Nephron (organoid): ENCODE measurements around the gene RELL2.

ENCODE experiments used
- H3K27ac Mint-ChIP-seq, 3 experiments: 2 replicates each; pipeline ENCODE4 v1.8.0; 2020; ENCODE audit warnings: mixed read lengths in 3 of 3, mild to moderate bottlenecking in 2 of 3, moderate library complexity in 1 of 3
- H3K27me3 Mint-ChIP-seq: 2 replicates; pipeline ENCODE4 v1.8.0; 2021; ENCODE audit warnings: low read depth, mild to moderate bottlenecking, moderate library complexity, mixed read lengths
- H3K36me3 Mint-ChIP-seq: 2 replicates; pipeline ENCODE4 v1.8.0; 2020; ENCODE audit warnings: low read depth, mixed read lengths
- H3K4me1 Mint-ChIP-seq: 2 replicates; pipeline ENCODE4 v1.8.0; 2020; ENCODE audit warnings: mixed read lengths
- H3K4me3 Mint-ChIP-seq, 3 experiments: 2 replicates each; pipeline ENCODE4 v1.8.0; 2020; ENCODE audit warnings: mild to moderate bottlenecking in 3 of 3, mixed read lengths in 3 of 3, moderate library complexity in 2 of 3
- H3K9me3 Mint-ChIP-seq: 2 replicates; pipeline ENCODE4 v1.8.0; 2020; ENCODE audit warnings: mixed read lengths
- TF ChIP-seq, protein P1 (sequence below), 3 experiments: fragments of 200-600 bp; sonication (generic); IDR thresholded peaks; one replicate each; pipeline ENCODE4 v1.5.0; 2021; ENCODE audit warnings: antibody characterized with exemption in 3 of 3; ENCODE audit not compliant: unreplicated experiment in 3 of 3

Gene RELL2

GRCh38 chr5:141598391-141599345 lies 38.1 kb upstream of the RELL2 start:
- H3K27me3 Mint-ChIP-seq, result no peaks in the 10 kb centered on the region
- peaks cover 4% of the 10 kb centered on the region for H3K36me3 Mint-ChIP-seq
- H3K4me1 Mint-ChIP-seq, result no peaks in the 10 kb centered on the region
- no peak overlapping the region for H3K27ac Mint-ChIP-seq
- peaks cover 2% of the 10 kb centered on the region for H3K9me3 Mint-ChIP-seq
- no peak overlapping the region for H3K4me3 Mint-ChIP-seq
- TF ChIP-seq, protein P1, sequence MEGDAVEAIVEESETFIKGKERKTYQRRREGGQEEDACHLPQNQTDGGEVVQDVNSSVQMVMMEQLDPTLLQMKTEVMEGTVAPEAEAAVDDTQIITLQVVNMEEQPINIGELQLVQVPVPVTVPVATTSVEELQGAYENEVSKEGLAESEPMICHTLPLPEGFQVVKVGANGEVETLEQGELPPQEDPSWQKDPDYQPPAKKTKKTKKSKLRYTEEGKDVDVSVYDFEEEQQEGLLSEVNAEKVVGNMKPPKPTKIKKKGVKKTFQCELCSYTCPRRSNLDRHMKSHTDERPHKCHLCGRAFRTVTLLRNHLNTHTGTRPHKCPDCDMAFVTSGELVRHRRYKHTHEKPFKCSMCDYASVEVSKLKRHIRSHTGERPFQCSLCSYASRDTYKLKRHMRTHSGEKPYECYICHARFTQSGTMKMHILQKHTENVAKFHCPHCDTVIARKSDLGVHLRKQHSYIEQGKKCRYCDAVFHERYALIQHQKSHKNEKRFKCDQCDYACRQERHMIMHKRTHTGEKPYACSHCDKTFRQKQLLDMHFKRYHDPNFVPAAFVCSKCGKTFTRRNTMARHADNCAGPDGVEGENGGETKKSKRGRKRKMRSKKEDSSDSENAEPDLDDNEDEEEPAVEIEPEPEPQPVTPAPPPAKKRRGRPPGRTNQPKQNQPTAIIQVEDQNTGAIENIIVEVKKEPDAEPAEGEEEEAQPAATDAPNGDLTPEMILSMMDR (IDR thresholded peaks at IDR 0.05; ENCODE audit: unreplicated experiment in 3 of 3), result no peak

- Mint-ChIP-seq H3K4me3 (no peak overlapping the region), H3K36me3 (no peaks in the 10 kb centered on the region), H3K9me3 (no peaks in the 10 kb centered on the region), H3K27ac (no peak overlapping the region), H3K27me3 (no peaks in the 10 kb centered on the region), H3K4me1 (peaks cover 6% of the 10 kb centered on the region)
- TF ChIP-seq, protein P1 (IDR thresholded peaks at IDR 0.05; ENCODE audit: unreplicated experiment in 3 of 3), result no peak
These were observed 34.2 kb upstream of the RELL2 start for GRCh38 chr5:141602606-141603005.

GRCh38 chr5:141603923-141604717 lies 32.7 kb upstream of the RELL2 start:
- Mint-ChIP-seq H3K4me1 (peaks cover 6% of the 10 kb centered on the region), H3K27ac (no peak overlapping the region), H3K9me3 (no peaks in the 10 kb centered on the region), H3K4me3 (no peak overlapping the region), H3K27me3 (no peaks in the 10 kb centered on the region), H3K36me3 (no peaks in the 10 kb centered on the region)
- TF ChIP-seq, protein P1 (IDR thresholded peaks at IDR 0.05; ENCODE audit: unreplicated experiment in 3 of 3), result no peak

- TF ChIP-seq, protein P1 (IDR thresholded peaks at IDR 0.05; ENCODE audit: unreplicated experiment in 3 of 3), result no peak
- peaks cover 6% of the 10 kb centered on the region for H3K4me1 Mint-ChIP-seq
- H3K27me3 Mint-ChIP-seq, result no peaks in the 10 kb centered on the region
- H3K27ac Mint-ChIP-seq, result peak overlapping the region in 2 of 3 experiments; percentile 37 to 39
- H3K4me3 Mint-ChIP-seq, result no peak overlapping the region
- no peaks in the 10 kb centered on the region for H3K9me3 Mint-ChIP-seq
- H3K36me3 Mint-ChIP-seq, result peaks cover 3% of the 10 kb centered on the region
These were observed 31.1 kb upstream of the RELL2 start for GRCh38 chr5:141605523-141606277.

GRCh38 chr5:141608046-141608445 lies 28.8 kb upstream of the RELL2 start:
- Mint-ChIP-seq H3K9me3 (no peaks in the 10 kb centered on the region), H3K4me3 (no peak overlapping the region), H3K4me1 (peaks cover 6% of the 10 kb centered on the region), H3K27me3 (no peaks in the 10 kb centered on the region), H3K27ac (peak overlapping the region in 2 of 3 experiments; percentile 77 to 92), H3K36me3 (peaks cover 8% of the 10 kb centered on the region)
- TF ChIP-seq, protein P1 (IDR thresholded peaks at IDR 0.05; ENCODE audit: unreplicated experiment in 3 of 3), result no peak
